ENCODE data around the gene SYNGAP1.

GRCh38 chr6:33407132-33407718, 12.6 kb upstream of the SYNGAP1 start:
- TF ChIP-seq CTCF (optimal IDR thresholded peaks at IDR 0.05 in 1 of 3, IDR thresholded peaks at IDR 0.05 in 1 of 3, conservative IDR thresholded peaks at IDR 0.05 in 1 of 3; ENCODE audit: extremely low read depth in 1 of 3, insufficient read depth in 2 of 3, low read length in 3 of 3) = peak in 1 of 3 experiments; percentile 19
- no peak for TF ChIP-seq EZH2 (IDR thresholded peaks at IDR 0.05; ENCODE audit: low read length)
